Measurements from ENCODE around the gene RABGGTB.
"Not testable (repeated sequence)": the region's sequence is repeated elsewhere in the genome, so short reads cannot be mapped to it uniquely, and the experiment has no call there.

RABGGTB gene

GRCh38 chr1:75768016-75768415 lies 18.0 kb upstream of the RABGGTB start:
- TF ChIP-seq CTCF (conservative IDR thresholded peaks at IDR 0.05; ENCODE audit: control insufficient read depth, insufficient read depth, low read depth, low read length): no peak
- no peak overlapping the region for H3K4me3 ChIP-seq (ENCODE audit: control insufficient read depth, low read depth, low read length)
- no peak for DNase-seq (ENCODE audit: low read depth)

- DNase-seq (ENCODE audit: low read depth): no peak
Measured at GRCh38 chr1:75770761-75771160, 15.3 kb upstream of the RABGGTB start.

GRCh38 chr1:75771978-75772377 lies 14.1 kb upstream of the RABGGTB start:
- no peak for TF ChIP-seq CTCF (conservative IDR thresholded peaks at IDR 0.05; ENCODE audit: control insufficient read depth, insufficient read depth, low read depth, low read length)
- no peak overlapping the region for H3K4me3 ChIP-seq (ENCODE audit: control insufficient read depth, low read depth, low read length)
- DNase-seq (ENCODE audit: low read depth): no peak

More at GRCh38 chr1:75770761-75771160, 15.3 kb upstream of the RABGGTB start:
- no peak for TF ChIP-seq CTCF (conservative IDR thresholded peaks at IDR 0.05; ENCODE audit: control insufficient read depth, insufficient read depth, low read depth, low read length)
- no peak overlapping the region for H3K4me3 ChIP-seq (ENCODE audit: control insufficient read depth, low read depth, low read length)

GRCh38 chr1:75777812-75778211 lies 8.2 kb upstream of the RABGGTB start:
- DNase-seq (ENCODE audit: low read depth); H3K4me3 ChIP-seq (ENCODE audit: control insufficient read depth, low read depth, low read length): not testable (repeated sequence)

GRCh38 chr1:75778694-75779093 lies 7.4 kb upstream of the RABGGTB start:
- not testable (repeated sequence) for H3K4me3 ChIP-seq (ENCODE audit: control insufficient read depth, low read depth, low read length); DNase-seq (ENCODE audit: low read depth)

GRCh38 chr1:75780183-75780582 lies 5.9 kb upstream of the RABGGTB start:
- DNase-seq (ENCODE audit: low read depth); H3K4me3 ChIP-seq (ENCODE audit: control insufficient read depth, low read depth, low read length): not testable (repeated sequence)

GRCh38 chr1:75783920-75784319 lies 2.1 kb upstream of the RABGGTB start:
- H3K4me3 ChIP-seq (ENCODE audit: control insufficient read depth, low read depth, low read length); DNase-seq (ENCODE audit: low read depth): not testable (repeated sequence)

- DNase-seq (ENCODE audit: low read depth): no peak
- H3K4me3 ChIP-seq (ENCODE audit: control insufficient read depth, low read depth, low read length): peak overlapping the region; percentile 99
- no peak for TF ChIP-seq CTCF (conservative IDR thresholded peaks at IDR 0.05; ENCODE audit: control insufficient read depth, insufficient read depth, low read depth, low read length)
Measured at GRCh38 chr1:75785320-75785982, 605 bp upstream of the RABGGTB start.

- DNase-seq (ENCODE audit: low read depth): no peak
- peak overlapping the region; percentile 99 for H3K4me3 ChIP-seq (ENCODE audit: control insufficient read depth, low read depth, low read length)
- no peak for TF ChIP-seq CTCF (conservative IDR thresholded peaks at IDR 0.05; ENCODE audit: control insufficient read depth, insufficient read depth, low read depth, low read length)
Measured at GRCh38 chr1:75786901-75787493, 941 bp downstream of the RABGGTB start.

Measured in fibroblast of mammary gland (primary cell).